Fibroblast of skin of abdomen (primary cell): Measurements from ENCODE around the gene ERLIN1. TPM values are rescaled to one million over a fixed set of nuclear protein-coding genes. Genes with fewer than 3 reads are reported as not detected.
A peak's percentile ranks its signal among the peaks of the same experiment; 100 is the strongest.

Experiments
- DNase-seq: peaks from one replicate; pipeline ENCODE4 v3.0.0-alpha.2; 2013
- polyA plus RNA-seq, 2 experiments: library from polyadenylated mRNA; unstranded; fragments of 120-200 nt; gene quantifications; one replicate each; pipeline ENCODE4 v1.2.1, GENCODE V29; 2013; ENCODE audit not compliant: insufficient read length in 2 of 2

The ERLIN1 gene
- 48.6 TPM for polyA plus RNA-seq (2013, experiment 1 of 2; ENCODE audit: insufficient read length)
- polyA plus RNA-seq (2013, experiment 2 of 2; ENCODE audit: insufficient read length), result 47.0 TPM

DNA sequence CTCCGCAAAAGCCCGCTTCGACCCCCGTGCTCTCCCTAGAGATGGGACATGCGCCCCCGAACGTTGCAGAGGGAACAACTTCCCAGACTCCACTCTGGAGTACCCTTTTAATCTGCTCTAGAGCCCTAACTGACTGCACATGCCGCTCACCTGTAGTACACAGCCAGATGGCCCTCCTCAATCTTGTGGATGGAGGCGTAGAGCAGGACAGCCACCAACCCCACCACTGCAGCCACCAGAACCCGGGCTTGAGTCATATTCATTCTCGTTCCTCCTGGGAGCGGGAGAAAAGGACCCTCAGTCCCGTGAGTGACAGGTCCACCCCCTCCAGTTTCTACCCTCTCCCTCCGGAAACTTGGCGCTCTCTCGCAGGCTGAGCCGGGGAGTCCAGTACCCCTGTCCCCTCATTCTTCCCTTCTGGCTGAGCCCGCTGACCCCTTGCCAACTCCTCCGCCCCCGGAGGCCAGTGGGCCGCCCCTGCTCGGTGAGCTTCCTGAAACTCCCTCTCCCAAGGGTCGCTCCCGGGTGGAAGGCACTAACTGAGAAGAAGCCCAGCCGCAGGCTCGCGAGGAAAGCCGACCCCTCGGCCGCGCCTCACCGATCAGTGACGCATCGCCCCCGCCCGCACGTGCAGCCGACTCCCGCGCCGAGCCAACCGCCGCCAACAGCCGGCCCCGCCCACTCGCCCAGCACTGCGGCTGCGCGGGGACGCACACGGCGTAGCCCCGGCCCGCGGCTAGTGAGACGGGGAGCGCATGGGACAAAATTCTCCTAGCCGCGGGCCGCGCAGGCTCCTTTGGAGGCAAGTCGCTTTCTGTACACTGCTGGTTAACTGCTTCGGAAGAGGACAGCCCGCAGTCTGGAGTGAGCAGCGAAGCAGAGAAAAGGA is at the start of gene ERLIN1:
Gene ERLIN1 (minus strand): TSS at position 666 of the 889 bp plus-strand sequence. CDS start 403 bp downstream, at position 263.
- DNase-seq, result peak; percentile 92

DNA sequence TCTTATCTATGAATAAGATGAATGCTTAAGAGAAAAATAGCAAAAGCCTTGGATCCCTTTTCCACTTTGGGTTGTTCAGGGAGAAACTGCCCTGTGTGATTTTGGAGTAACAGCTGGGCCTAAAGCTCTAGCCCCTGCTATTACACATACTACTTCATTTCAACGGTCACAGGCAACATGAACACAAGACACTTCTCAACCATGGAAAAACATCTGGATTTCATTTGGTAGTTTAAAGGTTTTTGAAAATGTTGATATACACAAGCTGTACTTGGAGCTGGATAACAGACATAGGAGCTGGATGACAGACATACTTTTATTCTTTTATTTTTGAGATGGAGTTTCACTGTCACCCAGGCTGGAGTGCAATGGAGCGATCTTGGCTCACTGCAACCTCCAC is 46.3 kb upstream of the ERLIN1 start:
- peak; percentile 13 for DNase-seq

DNA sequence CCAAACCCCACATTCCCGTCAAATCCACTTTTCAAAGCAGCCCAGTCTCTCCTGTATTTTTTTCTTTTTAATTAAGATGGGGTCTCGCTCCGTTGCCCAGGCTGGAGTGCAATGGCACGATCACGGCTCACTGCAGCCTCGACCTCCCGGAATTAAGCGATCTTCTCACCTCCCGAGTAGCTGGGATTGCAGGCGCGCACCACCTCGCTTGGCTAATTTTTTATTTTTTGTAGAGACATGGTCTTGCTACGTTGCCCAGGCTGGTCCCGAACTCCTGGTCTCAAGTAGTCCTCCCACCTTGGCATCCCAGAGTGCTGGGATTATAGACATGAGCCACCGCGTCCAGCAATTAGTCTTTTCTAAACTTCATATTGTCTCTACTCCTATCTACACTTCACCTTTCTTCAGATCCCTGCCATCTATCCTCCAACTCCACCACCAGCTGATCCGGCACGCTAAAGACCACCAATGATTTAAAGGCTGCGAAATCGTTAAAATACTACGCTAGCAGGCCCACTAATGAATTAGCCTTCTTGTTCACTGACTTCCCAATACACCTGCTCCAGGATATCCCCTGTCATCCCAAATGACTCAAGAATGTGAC is 44.1 kb upstream of the ERLIN1 start:
- no peak for DNase-seq

DNA sequence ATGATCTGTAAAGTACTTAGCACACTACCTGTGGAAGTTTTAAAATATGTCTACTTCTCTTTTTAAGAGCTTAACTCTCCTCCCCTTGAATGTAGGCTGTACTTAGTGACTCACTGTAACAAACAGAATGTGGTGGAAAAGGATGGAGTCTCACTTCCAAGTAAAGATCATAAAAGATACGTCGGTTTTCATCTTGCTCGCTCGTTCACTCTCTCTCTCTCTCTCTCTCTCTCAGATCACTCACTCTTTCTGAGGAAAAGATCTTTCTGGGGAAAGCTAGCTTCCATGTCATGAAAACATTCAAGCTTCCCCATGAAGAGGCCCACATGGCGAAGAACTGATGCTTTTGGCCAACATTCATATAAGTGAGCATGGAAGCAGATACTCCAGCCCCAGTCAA is 38.0 kb upstream of the ERLIN1 start:
- DNase-seq, result no peak

DNA sequence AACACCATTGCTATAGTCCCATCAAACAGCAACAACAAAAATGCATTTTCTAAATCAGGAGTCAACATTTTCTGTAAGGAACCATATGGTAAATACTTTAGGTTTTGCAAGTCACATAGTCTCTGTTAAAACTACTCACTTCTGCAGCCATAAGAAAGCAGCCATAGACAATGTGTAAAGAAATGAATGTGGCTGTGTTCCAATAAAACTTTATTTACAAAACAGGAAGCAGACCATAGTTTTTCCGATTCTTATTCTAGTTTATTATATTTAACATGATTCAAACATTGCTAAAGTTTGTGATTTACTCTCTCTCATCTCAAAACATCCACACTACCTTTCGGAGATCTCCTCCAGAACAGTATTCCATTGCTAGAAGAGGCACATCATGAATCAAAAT is 36.7 kb upstream of the ERLIN1 start:
- no peak for DNase-seq

DNA sequence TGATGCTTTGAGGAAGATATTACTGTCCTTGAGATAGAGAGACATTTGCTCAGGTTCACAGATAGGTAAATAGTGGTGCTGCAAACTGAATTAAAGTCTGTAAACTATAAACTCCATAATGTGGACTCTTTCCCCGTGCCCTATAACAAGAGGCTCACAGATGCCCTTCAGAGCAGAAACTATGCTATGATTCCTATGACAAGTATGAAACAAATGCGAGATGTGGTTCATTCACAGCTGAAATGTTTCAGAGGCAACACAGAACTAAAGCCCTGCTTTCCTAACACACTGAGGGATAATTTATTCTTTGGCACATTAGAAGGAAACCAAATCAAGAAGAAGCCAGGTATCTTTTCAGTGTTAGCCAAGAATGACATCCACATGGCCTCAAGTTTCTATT is 30.2 kb upstream of the ERLIN1 start:
- DNase-seq, result no peak

DNA sequence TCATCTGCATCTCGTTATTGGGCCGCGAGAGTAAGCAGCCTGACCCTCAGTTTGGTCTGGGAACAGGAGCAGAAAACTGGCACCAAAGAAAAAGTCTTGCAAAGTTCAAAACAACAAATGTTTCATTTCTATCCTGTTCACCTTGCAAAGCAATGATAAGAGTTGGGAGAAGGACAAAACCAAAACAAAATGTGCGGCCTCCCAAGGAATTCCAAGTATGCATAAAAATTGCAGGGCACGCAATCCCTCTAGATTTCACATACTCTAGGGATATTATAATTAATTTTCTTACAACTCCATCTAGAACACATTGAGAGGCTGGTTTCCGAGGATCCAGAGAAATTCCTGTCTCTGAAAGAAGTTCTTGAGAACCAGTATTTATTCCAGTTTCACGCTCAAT is 23.5 kb upstream of the ERLIN1 start:
- peak; percentile 62 for DNase-seq

DNA sequence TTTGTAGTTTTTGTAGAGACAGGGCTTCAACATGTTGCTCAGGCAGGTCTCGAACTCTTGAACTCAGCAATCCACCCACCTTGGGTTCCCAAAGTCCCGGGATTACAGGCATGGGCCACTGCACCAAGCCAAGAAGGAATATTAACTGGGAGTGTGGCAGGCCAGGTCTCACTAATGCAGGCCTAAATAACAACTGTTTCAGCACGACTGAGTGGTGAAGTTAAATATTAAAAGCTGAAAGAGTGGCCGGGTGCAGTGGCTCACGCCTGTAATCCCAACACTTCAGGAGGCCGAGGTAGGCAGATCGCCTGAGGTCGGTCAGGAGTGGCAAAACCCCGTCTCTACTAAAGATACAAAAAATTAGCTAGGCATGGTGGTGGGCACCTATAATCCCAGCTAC is 22.4 kb upstream of the ERLIN1 start:
- no peak for DNase-seq

DNA sequence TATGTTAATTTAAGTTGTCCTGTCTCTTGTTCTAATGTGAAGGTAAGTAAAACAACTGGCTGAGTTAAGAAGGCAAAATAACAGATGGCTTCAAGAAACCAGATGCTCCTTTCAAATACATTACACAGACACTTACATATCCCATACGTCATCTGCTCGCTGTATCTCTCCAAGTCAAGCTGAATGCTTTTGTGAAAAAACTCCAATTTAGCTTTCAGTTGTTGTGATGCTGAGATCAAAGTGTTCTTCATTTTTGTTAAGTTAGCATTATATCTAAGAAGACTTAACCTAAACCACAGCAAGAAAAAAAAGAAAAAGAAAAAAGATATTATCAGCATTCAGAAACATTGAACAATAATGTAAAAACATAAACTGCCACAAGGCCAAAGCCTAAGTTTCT is 18.5 kb upstream of the ERLIN1 start:
- DNase-seq, result no peak

DNA sequence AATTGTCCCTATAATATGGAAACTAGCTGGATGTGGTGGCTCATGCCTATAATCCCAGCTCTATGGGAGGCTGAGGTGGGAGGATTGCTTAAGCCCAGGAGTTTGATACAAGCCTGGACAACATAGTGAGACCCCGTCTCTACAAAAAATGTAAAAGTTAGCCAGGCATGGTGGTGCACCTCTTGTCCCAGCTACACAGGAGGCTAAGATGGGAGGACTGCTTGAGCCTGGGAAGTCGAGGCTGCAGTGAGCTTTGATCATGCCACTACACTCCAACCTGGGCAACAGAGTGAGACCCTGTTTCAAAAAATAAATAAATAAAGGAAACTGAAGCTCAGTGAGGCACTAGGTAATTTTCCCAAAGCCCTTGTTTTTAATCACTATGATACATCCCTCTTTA is 15.7 kb upstream of the ERLIN1 start:
- no peak for DNase-seq

DNA sequence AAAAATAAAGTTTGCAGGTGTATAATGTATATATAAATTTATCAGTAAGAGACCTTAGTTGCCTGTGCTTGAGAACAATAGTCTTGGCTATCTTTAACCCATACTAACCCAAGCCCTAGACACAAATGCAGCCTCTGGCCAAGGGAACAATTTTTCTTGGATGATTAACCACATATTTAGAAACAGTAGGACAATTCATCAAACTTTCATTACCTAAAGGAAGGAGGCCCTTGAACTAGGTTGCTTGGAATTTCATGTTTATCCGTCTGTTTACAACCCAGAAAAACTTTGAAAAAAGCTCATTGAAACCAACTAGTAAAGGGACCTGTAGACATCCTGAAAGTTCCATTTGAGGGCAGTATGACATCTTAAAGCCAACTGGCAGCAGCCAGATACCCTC is 8.9 kb upstream of the ERLIN1 start:
- DNase-seq, result no peak

DNA sequence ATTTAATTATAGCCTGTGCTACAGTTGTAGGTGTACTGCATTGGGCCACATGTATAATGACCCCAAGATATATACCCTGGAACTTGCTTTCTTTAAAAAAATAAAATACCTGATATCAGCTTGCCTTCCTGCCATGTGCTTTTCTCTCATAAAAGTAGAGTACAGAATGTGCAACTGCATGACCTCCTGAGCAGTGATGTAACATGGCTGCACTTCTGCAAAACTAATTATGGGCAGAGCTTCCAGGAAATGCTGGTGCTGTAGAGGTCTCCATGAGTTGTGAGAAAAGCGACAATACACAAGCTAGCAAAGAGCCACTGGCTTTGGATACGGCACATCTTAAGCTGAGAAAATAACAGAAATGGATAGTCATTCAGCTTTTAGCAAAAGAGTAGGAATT is 6.5 kb upstream of the ERLIN1 start:
- no peak for DNase-seq

DNA sequence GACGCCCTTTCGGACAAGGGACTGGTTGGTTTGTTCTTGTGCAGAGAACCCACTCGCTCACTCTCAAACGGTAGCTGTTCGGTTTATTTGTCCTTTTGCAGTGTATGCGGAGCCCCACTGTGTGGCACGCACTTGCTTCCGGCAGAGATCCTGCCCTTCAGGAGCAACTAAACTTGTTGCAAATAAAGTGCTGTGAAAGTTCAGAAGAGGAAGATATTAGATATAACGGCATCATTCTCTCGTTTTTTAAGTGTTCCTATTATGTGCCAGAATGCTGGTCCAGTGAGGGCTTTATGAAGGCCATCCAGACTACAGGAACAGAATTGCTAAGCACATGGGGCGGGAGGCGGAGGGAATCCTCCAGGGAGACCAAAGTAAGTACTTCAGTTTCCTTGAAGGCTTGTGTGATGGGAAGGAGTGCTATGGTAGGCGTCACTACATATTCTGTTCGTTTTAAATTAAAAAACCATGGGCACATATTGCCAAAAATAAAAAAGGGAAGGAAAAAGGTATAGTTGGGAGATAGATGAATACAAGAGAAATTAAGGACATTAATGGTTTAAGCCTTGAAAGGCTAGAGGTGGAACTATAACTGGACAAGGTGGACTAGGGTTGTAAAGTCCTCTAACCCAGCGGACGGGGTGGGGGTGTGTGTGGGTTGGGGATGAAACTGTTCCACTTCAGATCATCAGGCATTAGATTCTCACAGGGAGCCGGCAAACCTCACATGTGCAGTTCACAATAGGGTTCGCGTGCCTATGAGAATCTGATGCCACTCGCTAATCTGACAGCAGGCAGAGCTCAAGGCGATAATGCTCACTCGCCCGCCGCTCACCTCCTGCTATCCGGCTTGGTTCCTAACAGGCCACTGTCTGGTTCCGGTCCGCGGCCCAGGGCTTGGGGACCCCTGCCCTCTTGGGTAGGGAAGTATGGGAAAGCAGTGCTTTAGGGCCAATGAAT is 704 bp upstream of the ERLIN1 start:
- peak; percentile 42 for DNase-seq

DNA sequence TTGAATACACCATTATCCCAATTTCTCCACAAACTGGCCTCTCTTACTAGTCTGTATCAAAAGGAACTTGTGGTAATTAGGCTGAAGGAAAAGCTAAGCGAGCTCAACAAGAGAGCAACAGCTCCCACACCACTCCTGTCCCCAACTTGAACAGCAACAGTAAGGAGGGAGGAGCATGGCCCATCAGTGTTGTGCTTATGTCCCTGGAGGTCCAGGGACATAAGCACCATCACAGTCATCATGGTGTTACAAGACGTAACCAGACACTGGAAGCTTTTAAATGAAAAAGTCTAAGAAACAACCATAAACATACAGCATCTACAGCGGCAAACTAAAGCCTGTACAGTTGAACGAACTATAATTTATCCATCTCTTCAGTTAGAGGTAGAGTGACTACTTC is 989 bp downstream of the ERLIN1 start:
- DNase-seq, result peak; percentile 8

DNA sequence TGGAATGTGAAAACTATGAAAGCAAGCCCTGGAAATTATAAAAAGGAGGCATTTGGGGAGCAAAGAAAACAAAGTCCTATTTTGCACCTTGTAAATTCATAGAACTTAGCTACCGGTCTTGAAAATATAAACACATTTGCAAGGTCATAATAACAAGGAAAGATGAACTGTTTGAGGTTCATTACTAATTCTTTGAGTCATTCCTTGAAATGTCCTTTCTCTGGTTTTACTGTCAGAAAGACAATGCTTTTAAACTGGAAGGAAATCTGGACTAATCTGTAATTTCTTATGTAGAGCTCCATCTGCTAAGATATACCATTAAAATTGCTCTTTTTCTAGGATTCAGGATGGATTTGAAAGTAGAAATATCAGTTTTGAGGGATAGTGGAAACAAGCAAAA is 1.4 kb downstream of the ERLIN1 start:
- no peak for DNase-seq

DNA sequence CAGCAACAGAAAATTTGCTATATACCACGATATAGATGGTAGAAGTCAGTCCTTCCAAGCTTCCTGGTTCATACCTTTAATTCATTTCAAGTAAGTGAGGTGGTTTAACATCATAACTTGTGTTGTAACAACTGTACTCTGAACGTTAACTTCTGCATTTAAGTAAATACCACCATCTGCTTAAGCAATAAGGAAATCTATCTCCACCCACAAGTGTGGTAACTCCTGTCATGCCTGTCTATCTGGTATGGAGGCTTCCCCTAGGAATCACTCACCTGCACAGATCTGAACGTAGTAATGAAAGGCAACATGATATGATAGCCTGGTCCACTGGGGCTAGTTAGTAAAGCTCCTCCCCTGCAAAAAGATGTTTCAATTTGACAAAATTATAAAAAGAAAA is 2.3 kb downstream of the ERLIN1 start:
- no peak for DNase-seq

DNA sequence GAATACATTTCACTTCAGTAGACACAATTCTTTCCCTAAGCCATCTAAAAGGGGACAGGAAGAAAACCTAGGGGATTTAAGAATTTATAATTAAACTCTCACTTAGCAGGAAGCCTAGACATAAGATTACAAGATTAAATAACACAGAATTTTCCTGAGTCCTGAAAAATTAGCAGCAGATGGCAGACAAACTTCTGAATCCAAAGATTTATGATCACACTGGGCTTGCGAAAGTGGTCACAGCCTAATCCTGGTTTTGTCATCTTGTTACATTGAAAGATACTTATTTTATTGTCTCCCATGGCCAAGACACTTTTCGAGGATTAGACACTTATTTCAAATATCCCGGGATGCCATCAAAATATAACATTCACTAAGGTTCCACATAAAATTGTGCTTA is 2.9 kb downstream of the ERLIN1 start:
- no peak for DNase-seq

DNA sequence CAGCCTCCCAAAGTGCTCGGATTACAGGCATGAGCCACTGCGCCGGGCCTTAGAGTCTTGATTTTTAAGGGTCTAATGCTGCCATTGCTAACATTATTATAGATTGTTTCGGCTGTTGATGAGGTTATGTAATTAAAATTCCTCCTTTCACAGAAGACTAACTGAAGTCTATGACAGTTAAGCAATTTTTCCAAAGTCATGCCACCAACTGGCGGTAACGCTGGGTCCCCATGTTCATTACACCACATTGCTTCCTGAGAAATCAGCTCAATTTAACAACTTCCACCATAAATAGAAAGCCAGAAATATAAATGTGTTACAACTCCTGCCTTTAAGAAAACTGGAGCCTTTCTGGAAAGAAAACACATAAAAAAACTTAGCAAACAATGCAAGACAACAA is 3.5 kb downstream of the ERLIN1 start:
- DNase-seq, result no peak

DNA sequence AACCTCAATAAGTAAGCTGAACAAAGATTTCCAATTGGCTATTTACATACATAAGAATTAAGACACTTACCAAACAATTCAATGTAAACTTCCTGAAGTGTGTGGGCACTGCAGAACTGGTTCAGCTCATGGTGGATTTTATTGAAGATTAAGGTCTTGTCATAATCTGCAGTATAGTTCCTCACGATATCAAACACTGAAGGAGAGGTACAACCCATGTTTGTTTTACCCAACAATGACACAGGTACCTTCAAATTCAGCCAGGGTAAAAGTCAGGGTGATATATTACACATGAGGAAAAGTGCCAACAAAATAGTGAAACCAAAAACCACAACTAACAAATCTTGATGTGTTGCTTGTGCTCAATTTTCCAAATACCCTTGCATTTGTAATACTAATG is 10.0 kb downstream of the ERLIN1 start:
- DNase-seq, result no peak

DNA sequence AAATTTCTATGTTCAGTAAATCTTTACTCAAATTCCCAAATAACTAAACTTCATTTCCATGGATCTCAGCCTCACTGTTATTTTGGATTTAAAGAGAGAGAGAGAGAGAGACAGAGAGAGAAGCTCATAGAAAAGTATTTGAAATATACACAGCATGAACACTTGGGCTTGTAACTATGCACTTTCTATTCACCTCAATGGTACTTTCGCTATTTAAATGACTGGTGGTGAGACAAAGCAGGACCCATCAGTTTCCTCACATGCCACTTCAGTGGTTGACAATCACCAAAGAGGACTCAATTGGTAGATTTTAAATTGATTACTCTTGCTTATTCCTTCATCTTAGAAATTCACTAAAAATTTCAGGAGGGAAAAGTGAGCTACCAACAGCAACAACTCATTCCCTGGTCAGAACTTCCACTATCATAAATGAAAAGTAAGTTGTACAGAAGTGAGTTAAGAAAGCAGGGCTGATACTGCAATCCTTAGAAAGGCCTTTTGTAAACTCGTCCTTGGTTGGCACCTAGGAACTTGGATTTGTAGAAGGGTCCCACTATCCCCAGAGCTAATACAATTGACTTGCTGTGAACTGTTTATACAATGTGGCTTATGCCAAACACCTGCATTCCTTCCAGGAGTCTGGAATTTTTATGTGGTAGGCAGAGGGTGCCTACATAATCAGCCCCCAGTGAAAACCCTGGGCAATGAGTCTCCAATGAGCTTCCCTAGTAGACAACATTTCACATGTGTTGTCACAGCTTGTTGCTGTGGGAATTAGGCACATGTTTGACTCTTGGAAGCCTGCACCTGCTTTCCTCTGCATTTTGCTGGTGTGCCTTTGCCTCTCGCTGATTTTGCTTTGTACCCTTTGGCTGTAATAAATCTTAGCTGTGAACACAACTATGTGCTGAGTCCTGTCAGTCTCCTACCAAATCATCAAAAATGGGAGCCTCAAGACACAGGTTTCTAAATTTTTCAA is 10.8 kb downstream of the ERLIN1 start:
- no peak for DNase-seq

DNA sequence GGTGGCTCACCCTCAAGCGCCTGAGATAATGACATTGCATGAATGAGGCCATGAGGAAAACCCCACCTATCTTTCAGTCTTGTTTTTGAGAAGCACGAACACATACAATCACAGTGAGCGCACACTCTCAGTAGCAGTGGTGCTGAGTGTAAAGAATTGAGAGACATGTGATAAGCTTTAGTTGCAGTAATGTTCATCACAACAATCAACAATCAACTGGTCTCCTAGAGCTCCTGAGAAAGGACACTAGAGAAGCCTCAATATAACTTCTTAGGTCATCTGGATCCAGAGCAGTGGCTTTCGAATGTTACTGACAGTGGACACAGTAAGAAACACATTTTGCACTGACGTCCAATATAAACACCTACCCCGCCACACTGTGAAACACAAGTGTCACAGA is 12.8 kb downstream of the ERLIN1 start:
- no peak for DNase-seq

DNA sequence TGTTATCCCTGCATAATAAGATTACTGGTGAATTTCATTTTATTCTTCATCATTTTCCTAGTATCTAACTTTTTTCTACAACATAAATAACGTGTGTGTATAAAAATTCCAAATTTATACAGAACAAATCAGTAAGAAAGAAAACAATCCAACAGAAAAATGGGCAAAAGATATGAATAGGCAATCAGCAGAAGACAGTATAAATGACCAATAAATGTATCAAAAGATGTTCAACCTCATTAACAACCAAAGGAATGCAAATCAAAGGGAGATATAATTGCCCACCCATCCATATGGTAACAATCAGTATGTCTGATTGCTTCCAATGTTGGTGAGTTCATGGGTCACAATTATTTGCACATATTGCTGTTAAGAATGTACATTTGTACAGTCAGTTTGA is 13.5 kb downstream of the ERLIN1 start:
- DNase-seq, result no peak
